Kidney epithelial cell (primary cell): ENCODE measurements around the gene ANO7. TPM values are rescaled to one million over a fixed set of nuclear protein-coding genes. Genes with fewer than 3 reads are reported as not detected.

Experiments used
- DNase-seq: peaks from one replicate; pipeline ENCODE4 v3.0.0-alpha.2; 2010; ENCODE audit warnings: low read depth
- H3K27me3 ChIP-seq: 2 replicates; pipeline ENCODE4 v1.6.0; 2011; ENCODE audit warnings: low read length; ENCODE audit not compliant: control insufficient read depth, insufficient read depth
- H3K36me3 ChIP-seq: 2 replicates; pipeline ENCODE4 v1.5.1; 2011; ENCODE audit warnings: low read length; ENCODE audit not compliant: control insufficient read depth, insufficient read depth
- H3K4me3 ChIP-seq: 2 replicates; pipeline ENCODE4 v1.5.1; 2011; ENCODE audit warnings: low read depth, mild to moderate bottlenecking, control low read depth, low read length
- CTCF ChIP-seq: IDR thresholded peaks from 2 replicates; pipeline ENCODE4 v1.5.1; 2011; ENCODE audit warnings: mild to moderate bottlenecking, moderate library complexity, low read length, control low read depth, inconsistent platforms; ENCODE audit not compliant: insufficient read depth, poor library complexity, severe bottlenecking
- total RNA-seq: library from RNA; depleted of rRNA; stranded (reverse); fragments of >200 nt; gene quantifications from 2 replicates; pipeline ENCODE4 v1.2.3, GENCODE V29; 2015

ANO7 gene
- total RNA-seq, 1 donor from 2014 or later, result 1.9 TPM

- no peak for DNase-seq
- TF ChIP-seq CTCF, result no peak
- peaks cover 16% of the 10 kb centered on the region for H3K27me3 ChIP-seq
- H3K36me3 ChIP-seq, result no peaks in the 10 kb centered on the region
- no peak overlapping the region for H3K4me3 ChIP-seq
These were observed 26.3 kb downstream of the ANO7 start for GRCh38 chr2:241214766-241215165.

GRCh38 chr2:241215421-241215820, 26.9 kb downstream of the ANO7 start:
- Histone ChIP-seq H3K27me3 (peaks cover 16% of the 10 kb centered on the region), H3K4me3 (no peak overlapping the region), H3K36me3 (no peaks in the 10 kb centered on the region)
- DNase-seq, result no peak
- no peak for TF ChIP-seq CTCF

- no peak overlapping the region for H3K4me3 ChIP-seq
- TF ChIP-seq CTCF, result no peak
- H3K36me3 ChIP-seq, result no peaks in the 10 kb centered on the region
- peaks cover 16% of the 10 kb centered on the region for H3K27me3 ChIP-seq
- DNase-seq, result no peak
These were observed 27.8 kb downstream of the ANO7 start for GRCh38 chr2:241216211-241216761.

GRCh38 chr2:241217320-241218031, 29.0 kb downstream of the ANO7 start:
- no peak for TF ChIP-seq CTCF
- H3K36me3 ChIP-seq, result no peaks in the 10 kb centered on the region
- peaks cover 10% of the 10 kb centered on the region for H3K27me3 ChIP-seq
- DNase-seq, result peak; percentile 23
- peak overlapping the region; percentile 37 for H3K4me3 ChIP-seq

- peak overlapping the region; percentile 59 for H3K4me3 ChIP-seq
- peak; percentile 3 for TF ChIP-seq CTCF
- no peaks in the 10 kb centered on the region for H3K36me3 ChIP-seq
- DNase-seq, result no peak
- H3K27me3 ChIP-seq, result peaks cover 5% of the 10 kb centered on the region
These were observed 29.9 kb downstream of the ANO7 start for GRCh38 chr2:241218131-241219029.
